ACC112 (cell line): ENCODE measurements around the gene TMEM94.

ENCODE experiments used
- H2AFZ ChIP-seq: fragments of 200-600 bp; sonication (generic); one replicate; pipeline ENCODE4 v1.6.0; 2017; ENCODE audit warnings: antibody characterized with exemption, low read length; ENCODE audit not compliant: unreplicated experiment
- H3K27ac ChIP-seq: fragments of 200-600 bp; sonication (generic); 2 replicates; pipeline ENCODE4 v1.5.1; 2014; ENCODE audit warnings: low read depth, mild to moderate bottlenecking, antibody characterized with exemption, low read length, moderate library complexity
- H3K27me3 ChIP-seq: fragments of 200-600 bp; sonication (generic); 2 replicates; pipeline ENCODE4 v1.6.1; 2014; ENCODE audit warnings: mild to moderate bottlenecking, antibody characterized with exemption, low read length, moderate library complexity, mixed read lengths; ENCODE audit not compliant: insufficient read depth
- H3K36me3 ChIP-seq: fragments of 200-600 bp; sonication (generic); 2 replicates; pipeline ENCODE4 v1.6.1; 2016; ENCODE audit warnings: mild to moderate bottlenecking, antibody characterized with exemption, low read length, moderate library complexity, mixed read lengths; ENCODE audit not compliant: insufficient read depth
- H3K4me1 ChIP-seq: fragments of 200-600 bp; sonication (generic); one replicate; pipeline ENCODE4 v1.6.1; 2016; ENCODE audit warnings: low read length, mixed read lengths; ENCODE audit not compliant: insufficient read depth, unreplicated experiment, control insufficient read depth
- H3K4me3 ChIP-seq: fragments of 200-600 bp; sonication (generic); 2 replicates; pipeline ENCODE4 v1.5.1; 2014; ENCODE audit warnings: mild to moderate bottlenecking, low read depth, low read length
- H3K79me2 ChIP-seq: fragments of 200-600 bp; sonication (generic); one replicate; pipeline ENCODE4 v1.6.0; 2016; ENCODE audit warnings: low read length; ENCODE audit not compliant: control insufficient read depth, unreplicated experiment, insufficient read depth

Gene TMEM94

GRCh38 chr17:75546181-75546580 is 89.7 kb downstream of the TMEM94 start:
- no peak overlapping the region for H2AFZ ChIP-seq
- H3K36me3 ChIP-seq: no peaks in the 10 kb centered on the region
- H3K4me3 ChIP-seq: no peak overlapping the region
- no peak overlapping the region for H3K27ac ChIP-seq
- H3K4me1 ChIP-seq: no peaks in the 10 kb centered on the region
- no peaks in the 10 kb centered on the region for H3K27me3 ChIP-seq
- H3K79me2 ChIP-seq: no peaks in the 10 kb centered on the region

- no peak overlapping the region for H3K27ac ChIP-seq
- no peaks in the 10 kb centered on the region for H3K4me1 ChIP-seq
- H3K36me3 ChIP-seq: no peaks in the 10 kb centered on the region
- no peaks in the 10 kb centered on the region for H3K27me3 ChIP-seq
- H3K4me3 ChIP-seq: no peak overlapping the region
- no peaks in the 10 kb centered on the region for H3K79me2 ChIP-seq
- no peak overlapping the region for H2AFZ ChIP-seq
Measured at GRCh38 chr17:75547091-75547490, 90.7 kb downstream of the TMEM94 start.

GRCh38 chr17:75548813-75549212 is 92.4 kb downstream of the TMEM94 start:
- H2AFZ ChIP-seq: no peak overlapping the region
- H3K4me1 ChIP-seq: no peaks in the 10 kb centered on the region
- H3K36me3 ChIP-seq: no peaks in the 10 kb centered on the region
- H3K79me2 ChIP-seq: no peaks in the 10 kb centered on the region
- no peak overlapping the region for H3K27ac ChIP-seq
- H3K4me3 ChIP-seq: no peak overlapping the region
- no peaks in the 10 kb centered on the region for H3K27me3 ChIP-seq
